ENCODE data around the gene CD200R1L.

DNA sequence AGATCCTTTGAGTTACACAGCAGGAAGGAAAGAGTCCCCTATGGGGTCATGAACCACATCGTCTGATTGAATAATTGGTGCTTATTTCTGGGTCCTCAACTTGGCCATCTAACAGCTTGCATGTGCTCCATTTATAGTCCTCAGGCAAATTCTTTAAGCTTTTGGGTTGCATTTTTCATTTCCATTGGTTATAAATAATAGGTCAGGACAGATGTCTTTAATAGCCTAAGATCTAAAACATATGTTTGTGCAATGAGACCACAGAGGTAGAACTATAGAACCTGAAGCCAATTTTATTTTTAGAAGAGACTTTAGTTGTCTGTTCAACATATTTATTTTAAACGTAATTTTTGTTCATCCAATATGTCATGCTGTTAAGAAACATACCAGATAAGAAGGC lies 43.2 kb downstream of the CD200R1L start:
- TF ChIP-seq POLR2AphosphoS5 (IDR thresholded peaks at IDR 0.05) (no peak), EP300 (IDR thresholded peaks at IDR 0.05) (no peak), POLR2A (IDR thresholded peaks at IDR 0.05) (no peak)
- TF ChIP-seq, protein P1, sequence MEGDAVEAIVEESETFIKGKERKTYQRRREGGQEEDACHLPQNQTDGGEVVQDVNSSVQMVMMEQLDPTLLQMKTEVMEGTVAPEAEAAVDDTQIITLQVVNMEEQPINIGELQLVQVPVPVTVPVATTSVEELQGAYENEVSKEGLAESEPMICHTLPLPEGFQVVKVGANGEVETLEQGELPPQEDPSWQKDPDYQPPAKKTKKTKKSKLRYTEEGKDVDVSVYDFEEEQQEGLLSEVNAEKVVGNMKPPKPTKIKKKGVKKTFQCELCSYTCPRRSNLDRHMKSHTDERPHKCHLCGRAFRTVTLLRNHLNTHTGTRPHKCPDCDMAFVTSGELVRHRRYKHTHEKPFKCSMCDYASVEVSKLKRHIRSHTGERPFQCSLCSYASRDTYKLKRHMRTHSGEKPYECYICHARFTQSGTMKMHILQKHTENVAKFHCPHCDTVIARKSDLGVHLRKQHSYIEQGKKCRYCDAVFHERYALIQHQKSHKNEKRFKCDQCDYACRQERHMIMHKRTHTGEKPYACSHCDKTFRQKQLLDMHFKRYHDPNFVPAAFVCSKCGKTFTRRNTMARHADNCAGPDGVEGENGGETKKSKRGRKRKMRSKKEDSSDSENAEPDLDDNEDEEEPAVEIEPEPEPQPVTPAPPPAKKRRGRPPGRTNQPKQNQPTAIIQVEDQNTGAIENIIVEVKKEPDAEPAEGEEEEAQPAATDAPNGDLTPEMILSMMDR (IDR thresholded peaks at IDR 0.05), result no peak

Measured in sigmoid colon (tissue), 4 donors.